Peyer's patch (tissue), 4 donors: Measurements from ENCODE around the gene ALPK1. TPM values are rescaled to one million over a fixed set of nuclear protein-coding genes. Genes with fewer than 3 reads are reported as not detected.
"Not testable (repeated sequence)": the region's sequence is repeated elsewhere in the genome, so short reads cannot be mapped to it uniquely, and the experiment has no call there.

Experiments
- DNase-seq, 3 donors: peaks; one replicate each; pipeline ENCODE4 v3.0.0-alpha.2; 2017 to 2019
- H3K27ac ChIP-seq, 4 donors: fragments of 200-600 bp; sonication (generic); one replicate each; pipeline ENCODE4 v1.5.1; 2016 to 2019
- H3K27me3 ChIP-seq, 2 donors: fragments of 200-600 bp; sonication (generic); one replicate each; pipeline ENCODE4 v1.5.1; 2019
- H3K36me3 ChIP-seq, 3 donors: fragments of 200-600 bp; sonication (generic); one replicate each; pipeline ENCODE4 v1.5.1; 2016 to 2019
- H3K4me1 ChIP-seq, 4 donors: fragments of 200-600 bp; sonication (generic); one replicate each; pipeline ENCODE4 v1.5.1; 2016 to 2019
- H3K4me3 ChIP-seq, 4 donors: fragments of 200-600 bp; sonication (generic); 1 replicate in 3 of 4; 2 replicates in 1 of 4; pipeline ENCODE4 v1.5.1; 2016 to 2019; ENCODE audit warnings: mild to moderate bottlenecking in 1 of 4
- H3K9me3 ChIP-seq, 4 donors: fragments of 200-600 bp; sonication (generic); one replicate each; pipeline ENCODE4 v1.5.1; 2016 to 2019; ENCODE audit warnings: mild to moderate bottlenecking in 1 of 4
- CTCF ChIP-seq, 6 experiments: fragments of 450-650 bp in 4 of 6; fragments of 200-600 bp in 2 of 6; sonication (generic) in 1 of 6; IDR thresholded peaks; one replicate each; pipeline ENCODE4 v1.5.1; 2017 to 2019; ENCODE audit warnings: antibody characterized with exemption in 6 of 6, mild to moderate bottlenecking in 3 of 6, moderate library complexity in 1 of 6
- POLR2A ChIP-seq, 2 donors: fragments of 450-650 bp; IDR thresholded peaks; one replicate each; pipeline ENCODE4 v1.5.1; 2017; ENCODE audit warnings: antibody characterized with exemption in 2 of 2, mild to moderate bottlenecking in 2 of 2, moderate library complexity in 2 of 2
- total RNA-seq, 4 donors: library from RNA; depleted of rRNA; stranded (reverse); fragments of >200 nt; gene quantifications; one replicate each; pipeline ENCODE4 v1.1.0, GENCODE V29; 2016

The ALPK1 gene
- total RNA-seq, 4 donors from 2014 or later: 32.0 to 37.0 (median 36.2) TPM

GRCh38 chr4:112288455-112288854 is 8.7 kb upstream of the ALPK1 start:
- no peak for DNase-seq
- peaks cover 0 to 29% (median 4%) of the 10 kb centered on the region in 4 donors for H3K4me1 ChIP-seq
- H3K27me3 ChIP-seq: no peaks in the 10 kb centered on the region
- no peaks in the 10 kb centered on the region for H3K9me3 ChIP-seq
- H3K36me3 ChIP-seq: no peaks in the 10 kb centered on the region
- H3K4me3 ChIP-seq: no peak overlapping the region
- H3K27ac ChIP-seq: peak overlapping the region in 2 of 4 donors; percentile 86 to 97
- TF ChIP-seq CTCF (IDR thresholded peaks at IDR 0.05) (no peak), POLR2A (IDR thresholded peaks at IDR 0.05) (no peak)

- peak overlapping the region in 2 of 4 donors; percentile 61 to 86 for H3K27ac ChIP-seq
- DNase-seq: peak in 1 of 3 donors; percentile 39
These were observed 7.5 kb upstream of the ALPK1 start for GRCh38 chr4:112289407-112290253.

GRCh38 chr4:112290341-112290740 is 6.8 kb upstream of the ALPK1 start:
- Histone ChIP-seq H3K27me3 (no peaks in the 10 kb centered on the region), H3K27ac (no peak overlapping the region), H3K36me3 (no peaks in the 10 kb centered on the region), H3K4me3 (no peak overlapping the region), H3K4me1 (peaks cover 0 to 21% (median 4%) of the 10 kb centered on the region in 4 donors), H3K9me3 (no peaks in the 10 kb centered on the region)
- no peak for DNase-seq
- TF ChIP-seq CTCF (IDR thresholded peaks at IDR 0.05): no peak
- TF ChIP-seq POLR2A (IDR thresholded peaks at IDR 0.05): no peak

More at GRCh38 chr4:112289407-112290253, 7.5 kb upstream of the ALPK1 start:
- no peaks in the 10 kb centered on the region for H3K36me3 ChIP-seq
- H3K4me1 ChIP-seq: peaks cover 0 to 21% (median 4%) of the 10 kb centered on the region in 4 donors
- H3K4me3 ChIP-seq: no peak overlapping the region
- TF ChIP-seq POLR2A (IDR thresholded peaks at IDR 0.05) (no peak), CTCF (IDR thresholded peaks at IDR 0.05) (no peak)
- H3K27me3 ChIP-seq: no peaks in the 10 kb centered on the region
- no peaks in the 10 kb centered on the region for H3K9me3 ChIP-seq

GRCh38 chr4:112299721-112300120 is 2.6 kb downstream of the ALPK1 start:
- no peak for DNase-seq
- TF ChIP-seq CTCF (IDR thresholded peaks at IDR 0.05) (no peak), POLR2A (IDR thresholded peaks at IDR 0.05) (no peak)
- no peak overlapping the region for H3K4me3 ChIP-seq
- H3K36me3 ChIP-seq: no peaks in the 10 kb centered on the region
- no peak overlapping the region for H3K27ac ChIP-seq
- H3K9me3 ChIP-seq: no peaks in the 10 kb centered on the region
- no peaks in the 10 kb centered on the region for H3K27me3 ChIP-seq
- H3K4me1 ChIP-seq: peaks cover 0 to 15% (median 4%) of the 10 kb centered on the region in 4 donors

GRCh38 chr4:112302320-112303274 is 5.4 kb downstream of the ALPK1 start:
- Histone ChIP-seq H3K27ac (peak overlapping the region in 1 of 4 donors; percentile 17), H3K4me3 (no peak overlapping the region), H3K9me3 (no peaks in the 10 kb centered on the region), H3K4me1 (peaks cover 0 to 9% (median 4%) of the 10 kb centered on the region in 4 donors), H3K27me3 (no peaks in the 10 kb centered on the region), H3K36me3 (no peaks in the 10 kb centered on the region)
- no peak for TF ChIP-seq POLR2A (IDR thresholded peaks at IDR 0.05)
- TF ChIP-seq CTCF (IDR thresholded peaks at IDR 0.05): no peak
- DNase-seq: no peak

GRCh38 chr4:112305477-112305876 is 8.3 kb downstream of the ALPK1 start:
- DNase-seq, H3K27me3 ChIP-seq, H3K27ac ChIP-seq, H3K4me1 ChIP-seq, H3K36me3 ChIP-seq, H3K9me3 ChIP-seq, H3K4me3 ChIP-seq: not testable (repeated sequence)

GRCh38 chr4:112309263-112309791 is 12.2 kb downstream of the ALPK1 start:
- not testable (repeated sequence) for H3K4me1 ChIP-seq, H3K4me3 ChIP-seq, H3K9me3 ChIP-seq, H3K27me3 ChIP-seq, DNase-seq, H3K36me3 ChIP-seq, H3K27ac ChIP-seq
